Measurements from ENCODE around the gene POLR3C. TPM values are rescaled to one million over a fixed set of nuclear protein-coding genes. Genes with fewer than 3 reads are reported as not detected.

POLR3C gene
- total and polyA plus RNA-seq, 2 of the 13 experiments (the other 11 are each of a cell fraction or from before 2014, with no cell fraction given) = 15.5 to 24.3 TPM

GRCh38 chr1:145868232-145868631 is 44.2 kb downstream of the POLR3C start:
- TF ChIP-seq ZNF749 (CRISPR knock-in tag; IDR thresholded peaks at IDR 0.05; ENCODE audit: borderline replicate concordance) = no peak
- 14% methylated on average over 4 of the region's 4 CpGs for WGBS (ENCODE audit: low lambda C conversion rate)
- ChIA-PET CTCF (ENCODE audit: low intra/inter-chr PET ratio, low total read pairs) (no interaction called here), POLR2A (no interaction called here)
- no peak for DNase-seq (ENCODE audit: low spot score)
- intact Hi-C loops (cut with micrococcal nuclease; ENCODE audit: unreplicated experiment) (no loop called here), in situ Hi-C loops (cut with HindIII; ENCODE audit: extremely low pct_ligation_motif_present, low pct_unique_long_range_greater_than_20kb) (no loop called here)
- Histone ChIP-seq H3K4me3 (replicated peaks in 1 of 3; ENCODE audit: insufficient read depth in 1 of 3, low read depth in 2 of 3, low read length in 3 of 3) (no peak overlapping the region), H3K4me2 (ENCODE audit: low read depth, low read length) (no peak overlapping the region), H4K20me1 (ENCODE audit: insufficient read depth, low read length) (no peaks in the 10 kb centered on the region), H3K79me2 (ENCODE audit: insufficient read depth, low read length) (no peaks in the 10 kb centered on the region), H3K27ac (ENCODE audit: extremely low read length, insufficient read depth, low read length) (no peak overlapping the region), H2AFZ (ENCODE audit: low read length) (no peak overlapping the region), H3K27me3 (ENCODE audit: control insufficient read depth in 1 of 2, insufficient read depth in 2 of 2, low read length in 2 of 2) (peaks cover 2 to 33% of the 10 kb centered on the region in 2 experiments; a peak in 3 of 5 replicates), H3K9me3 (ENCODE audit: low read length) (no peaks in the 10 kb centered on the region), H3K36me3 (replicated peaks in 1 of 2; ENCODE audit: control insufficient read depth in 1 of 2, insufficient read depth in 2 of 2, low read length in 2 of 2) (no peaks in the 10 kb centered on the region), H3K4me1 (ENCODE audit: insufficient read depth, low read length) (no peaks in the 10 kb centered on the region), H3K9ac (ENCODE audit: insufficient read depth, low read depth, low read length) (no peak overlapping the region)
- BruUV-seq (replicated peaks) = no TSS peak
- FAIRE-seq = no peak
- no peak for ATAC-seq

DNA sequence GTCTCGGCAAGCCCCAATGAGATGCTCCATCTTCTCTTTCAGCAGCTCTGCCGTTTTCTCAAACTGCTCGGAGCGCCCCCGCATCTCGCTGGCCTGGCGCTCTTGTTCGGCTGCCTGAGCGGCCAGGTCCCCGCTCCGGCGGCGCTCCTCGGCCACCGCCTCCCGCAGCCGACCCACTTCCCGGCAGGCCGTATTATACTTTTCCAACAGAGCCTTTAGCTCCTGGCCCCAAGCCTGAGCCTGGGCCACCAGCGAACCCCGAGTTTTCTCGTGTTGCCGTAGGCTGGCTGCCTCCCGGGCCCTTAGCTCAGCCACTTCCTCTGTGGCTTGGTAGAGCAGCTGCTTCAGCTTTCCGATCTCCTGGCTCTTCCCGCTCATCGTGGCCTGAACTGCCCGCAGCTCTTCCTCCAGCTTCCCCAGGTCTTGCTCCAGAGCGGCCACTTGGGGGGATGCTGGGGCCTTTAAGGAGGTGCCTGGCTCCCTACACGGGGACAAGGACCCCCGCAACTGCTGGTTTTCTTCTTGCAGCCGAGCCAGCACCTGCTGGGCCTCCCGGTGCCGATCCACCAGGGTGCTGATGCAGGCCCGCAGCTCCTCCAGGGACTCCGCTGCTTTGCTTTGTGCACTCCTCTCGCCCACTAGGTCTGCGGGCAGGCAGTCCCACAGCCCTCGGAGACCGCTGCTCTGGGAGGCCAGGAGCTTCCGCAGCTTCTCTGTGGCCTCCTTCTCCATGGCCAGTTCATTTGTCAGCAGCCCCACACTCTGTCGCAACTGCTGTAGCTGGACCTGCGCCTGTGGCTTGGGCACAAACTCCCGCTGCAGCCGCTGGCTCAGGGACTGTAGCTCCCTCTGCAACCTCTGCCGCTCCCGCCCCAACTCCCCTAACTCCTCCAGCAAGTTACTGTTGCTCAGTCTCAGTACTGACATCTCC is 48.3 kb downstream of the POLR3C start:
- BruUV-seq (replicated peaks) = no TSS peak
- no peak for DNase-seq (ENCODE audit: low spot score)
- POLR2A ChIA-PET = interaction anchor here (1.4 kb wide), 1 partner anchor 27 kb away, joined by 5 read pairs; the partner anchor contains the start of gene NUDT17
- Histone ChIP-seq H3K4me1 (ENCODE audit: insufficient read depth, low read length) (no peaks in the 10 kb centered on the region), H3K27me3 (ENCODE audit: control insufficient read depth in 1 of 2, insufficient read depth in 2 of 2, low read length in 2 of 2) (peaks cover 6 to 59% of the 10 kb centered on the region in 2 experiments; a peak in 3 of 5 replicates), H3K9ac (ENCODE audit: insufficient read depth, low read depth, low read length) (no peak overlapping the region), H3K36me3 (replicated peaks in 1 of 2; ENCODE audit: control insufficient read depth in 1 of 2, insufficient read depth in 2 of 2, low read length in 2 of 2) (no peaks in the 10 kb centered on the region), H2AFZ (ENCODE audit: low read length) (no peak overlapping the region), H3K79me2 (ENCODE audit: insufficient read depth, low read length) (no peaks in the 10 kb centered on the region), H3K9me3 (ENCODE audit: low read length) (no peaks in the 10 kb centered on the region), H3K4me3 (replicated peaks in 1 of 3; ENCODE audit: insufficient read depth in 1 of 3, low read depth in 2 of 3, low read length in 3 of 3) (peak overlapping the region in 1 of 3 experiments; percentile 18; a peak in 1 of 6 replicates), H3K27ac (ENCODE audit: extremely low read length, insufficient read depth, low read length) (no peak overlapping the region), H3K4me2 (ENCODE audit: low read depth, low read length) (peak overlapping the region; percentile 18; the same call in 1 of the 2 replicates), H4K20me1 (ENCODE audit: insufficient read depth, low read length) (no peaks in the 10 kb centered on the region)
- intact Hi-C loops (cut with micrococcal nuclease; ENCODE audit: unreplicated experiment) = no loop called here
- peak; percentile 80 for ATAC-seq
- WGBS (ENCODE audit: low lambda C conversion rate) = 57% methylated on average over 38 of the region's 47 CpGs
- no peak for FAIRE-seq
- in situ Hi-C loops (cut with HindIII; ENCODE audit: extremely low pct_ligation_motif_present, low pct_unique_long_range_greater_than_20kb) = no loop called here
- CTCF ChIA-PET (ENCODE audit: low intra/inter-chr PET ratio, low total read pairs) = no interaction called here
- TF ChIP-seq PTBP1 (IDR thresholded peaks at IDR 0.05; ENCODE audit: low read depth, low read length, poor library complexity, severe bottlenecking) (no peak), CEBPB (IDR thresholded peaks at IDR 0.05; ENCODE audit: borderline replicate concordance, low read depth, low read length) (peak; percentile 49; the same call in 1 of the 2 replicates), MXD1 (CRISPR knock-in tag; IDR thresholded peaks at IDR 0.05) (0 out of 2 replicates have a peak, but pooled peaks have one; percentile 24), ZBTB38 (CRISPR knock-in tag; IDR thresholded peaks at IDR 0.05) (0 out of 2 replicates have a peak, but pooled peaks have one; percentile 35), NR0B2 (CRISPR knock-in tag; IDR thresholded peaks at IDR 0.05) (no peak), ZBTB33 (CRISPR knock-in tag; IDR thresholded peaks at IDR 0.05) (peak; percentile 83)
- TF ChIP-seq, protein P1, sequence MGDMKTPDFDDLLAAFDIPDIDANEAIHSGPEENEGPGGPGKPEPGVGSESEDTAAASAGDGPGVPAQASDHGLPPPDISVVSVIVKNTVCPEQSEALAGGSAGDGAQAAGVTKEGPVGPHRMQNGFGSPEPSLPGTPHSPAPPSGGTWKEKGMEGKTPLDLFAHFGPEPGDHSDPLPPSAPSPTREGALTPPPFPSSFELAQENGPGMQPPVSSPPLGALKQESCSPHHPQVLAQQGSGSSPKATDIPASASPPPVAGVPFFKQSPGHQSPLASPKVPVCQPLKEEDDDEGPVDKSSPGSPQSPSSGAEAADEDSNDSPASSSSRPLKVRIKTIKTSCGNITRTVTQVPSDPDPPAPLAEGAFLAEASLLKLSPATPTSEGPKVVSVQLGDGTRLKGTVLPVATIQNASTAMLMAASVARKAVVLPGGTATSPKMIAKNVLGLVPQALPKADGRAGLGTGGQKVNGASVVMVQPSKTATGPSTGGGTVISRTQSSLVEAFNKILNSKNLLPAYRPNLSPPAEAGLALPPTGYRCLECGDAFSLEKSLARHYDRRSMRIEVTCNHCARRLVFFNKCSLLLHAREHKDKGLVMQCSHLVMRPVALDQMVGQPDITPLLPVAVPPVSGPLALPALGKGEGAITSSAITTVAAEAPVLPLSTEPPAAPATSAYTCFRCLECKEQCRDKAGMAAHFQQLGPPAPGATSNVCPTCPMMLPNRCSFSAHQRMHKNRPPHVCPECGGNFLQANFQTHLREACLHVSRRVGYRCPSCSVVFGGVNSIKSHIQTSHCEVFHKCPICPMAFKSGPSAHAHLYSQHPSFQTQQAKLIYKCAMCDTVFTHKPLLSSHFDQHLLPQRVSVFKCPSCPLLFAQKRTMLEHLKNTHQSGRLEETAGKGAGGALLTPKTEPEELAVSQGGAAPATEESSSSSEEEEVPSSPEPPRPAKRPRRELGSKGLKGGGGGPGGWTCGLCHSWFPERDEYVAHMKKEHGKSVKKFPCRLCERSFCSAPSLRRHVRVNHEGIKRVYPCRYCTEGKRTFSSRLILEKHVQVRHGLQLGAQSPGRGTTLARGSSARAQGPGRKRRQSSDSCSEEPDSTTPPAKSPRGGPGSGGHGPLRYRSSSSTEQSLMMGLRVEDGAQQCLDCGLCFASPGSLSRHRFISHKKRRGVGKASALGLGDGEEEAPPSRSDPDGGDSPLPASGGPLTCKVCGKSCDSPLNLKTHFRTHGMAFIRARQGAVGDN (CRISPR knock-in tag; IDR thresholded peaks at IDR 0.05) = peak; percentile 23; the same call in 1 of the 2 replicates
